ENCODE measurements around the gene PDE10A.
"Not testable (repeated sequence)": the region's sequence is repeated elsewhere in the genome, so short reads cannot be mapped to it uniquely, and the experiment has no call there.

Gene PDE10A

GRCh38 chr6:165597821-165598220 is 65.2 kb downstream of the PDE10A start:
- H3K4me3 ChIP-seq (replicated peaks; ENCODE audit: low read depth, low read length) = no peak overlapping the region
- no peak for DNase-seq (ENCODE audit: low read depth)
- no peak for TF ChIP-seq CTCF (IDR thresholded peaks at IDR 0.05; ENCODE audit: low read length, missing control alignments)

GRCh38 chr6:165594584-165595333 is 68.3 kb downstream of the PDE10A start:
- TF ChIP-seq CTCF (IDR thresholded peaks at IDR 0.05; ENCODE audit: low read length, missing control alignments) = no peak
- no peak overlapping the region for H3K4me3 ChIP-seq (replicated peaks; ENCODE audit: low read depth, low read length)
- no peak for DNase-seq (ENCODE audit: low read depth)

GRCh38 chr6:165592947-165593346 is 70.1 kb downstream of the PDE10A start:
- not testable (repeated sequence) for DNase-seq (ENCODE audit: low read depth)

GRCh38 chr6:165588515-165588914 is 74.5 kb downstream of the PDE10A start:
- DNase-seq (ENCODE audit: low read depth) = no peak
- no peak overlapping the region for H3K4me3 ChIP-seq (replicated peaks; ENCODE audit: low read depth, low read length)
- no peak for TF ChIP-seq CTCF (IDR thresholded peaks at IDR 0.05; ENCODE audit: low read length, missing control alignments)

More at GRCh38 chr6:165592947-165593346, 70.1 kb downstream of the PDE10A start:
- not testable (repeated sequence) for H3K4me3 ChIP-seq (replicated peaks; ENCODE audit: low read depth, low read length)

- no peak for TF ChIP-seq CTCF (IDR thresholded peaks at IDR 0.05; ENCODE audit: low read length, missing control alignments)
- no peak for DNase-seq (ENCODE audit: low read depth)
- H3K4me3 ChIP-seq (replicated peaks; ENCODE audit: low read depth, low read length) = no peak overlapping the region
Measured at GRCh38 chr6:165587206-165587605, 75.8 kb downstream of the PDE10A start.

GRCh38 chr6:165586706-165587105 is 76.3 kb downstream of the PDE10A start:
- no peak for TF ChIP-seq CTCF (IDR thresholded peaks at IDR 0.05; ENCODE audit: low read length, missing control alignments)
- no peak for DNase-seq (ENCODE audit: low read depth)
- no peak overlapping the region for H3K4me3 ChIP-seq (replicated peaks; ENCODE audit: low read depth, low read length)

GRCh38 chr6:165585060-165585459 is 78.0 kb downstream of the PDE10A start:
- DNase-seq (ENCODE audit: low read depth) = peak; percentile 76
- no peak for TF ChIP-seq CTCF (IDR thresholded peaks at IDR 0.05; ENCODE audit: low read length, missing control alignments)

More at GRCh38 chr6:165585060-165585459, 78.0 kb downstream of the PDE10A start:
- no peak overlapping the region for H3K4me3 ChIP-seq (replicated peaks; ENCODE audit: low read depth, low read length)

Measured in fibroblast of pulmonary artery (primary cell).